ENCODE data around the gene CLCNKA. TPM values are rescaled to one million over a fixed set of nuclear protein-coding genes. Genes with fewer than 3 reads are reported as not detected.

The CLCNKA gene
- total and polyA plus RNA-seq, 2 of the 8 experiments (the other 6 are each of a cell fraction or from before 2014, with no cell fraction given): 0.95 to 2.0 TPM

GRCh38 chr1:15998929-15999328 lies 22.9 kb upstream of the CLCNKA start (continued):
- TF ChIP-seq CHD7 (IDR thresholded peaks at IDR 0.05; ENCODE audit: insufficient replicate concordance, low read length): no peak
- TF ChIP-seq SUZ12 (IDR thresholded peaks at IDR 0.05; ENCODE audit: low read length): no peak
- no peak for TF ChIP-seq POLR2AphosphoS5 (IDR thresholded peaks at IDR 0.05; ENCODE audit: low read depth, low read length)
- no peak for TF ChIP-seq EZH2 (IDR thresholded peaks at IDR 0.05; ENCODE audit: low read depth, low read length, severe bottlenecking)
- TF ChIP-seq EP300 (IDR thresholded peaks at IDR 0.05; ENCODE audit: borderline replicate concordance in 1 of 2, low read depth in 2 of 2, low read length in 2 of 2): no peak
